Psoas muscle (tissue), 8 donors: ENCODE results near the gene KANSL1. TPM values are rescaled to one million over a fixed set of nuclear protein-coding genes. Genes with fewer than 3 reads are reported as not detected.
A peak's percentile ranks its signal among the peaks of the same experiment; 100 is the strongest.

Experiments used
- ATAC-seq, 4 donors: fragments of 200-7000 bp; cut with Tn5 transposase; one replicate each; pipeline ENCODE4 v1.9.1; 2020; ENCODE audit warnings: moderate library complexity in 3 of 4, mild to moderate bottlenecking in 2 of 4
- DNase-seq, 2 donors: peaks; one replicate each; pipeline ENCODE4 v3.0.0-alpha.2; 2020
- H3K27ac ChIP-seq: fragments of 200-600 bp; one replicate; pipeline ENCODE4 v1.8.0; 2022
- H3K27me3 ChIP-seq, 3 donors: fragments of 200-600 bp in 1 of 3; one replicate each; pipeline versions ENCODE4 v1.6.1 to v1.8.0; 2013 to 2022; ENCODE audit warnings: low read length in 2 of 3, mild to moderate bottlenecking in 2 of 3, moderate library complexity in 1 of 3; ENCODE audit not compliant: insufficient read depth in 3 of 3
- H3K36me3 ChIP-seq, 2 donors: fragments of 200-600 bp in 1 of 2; one replicate each; pipeline versions ENCODE4 v1.6.1 to v1.8.0; 2013 to 2022; ENCODE audit warnings: low read depth in 1 of 2, mild to moderate bottlenecking in 1 of 2, moderate library complexity in 1 of 2; ENCODE audit not compliant: insufficient read depth in 1 of 2
- H3K4me1 ChIP-seq: fragments of 200-600 bp; one replicate; pipeline ENCODE4 v1.8.0; 2022
- H3K4me3 ChIP-seq: fragments of 200-600 bp; one replicate; pipeline ENCODE4 v1.8.0; 2022; ENCODE audit warnings: mild to moderate bottlenecking
- H3K9me3 ChIP-seq: fragments of 200-600 bp; one replicate; pipeline ENCODE4 v1.8.0; 2022
- CTCF ChIP-seq: fragments of 200-600 bp; IDR thresholded peaks from one replicate; pipeline ENCODE4 v1.8.0; 2022; ENCODE audit warnings: antibody characterized with exemption
- WGBS, 3 donors: extraction: QIAGEN DNeasy Blood & Tissue Kit; methylation state at CpG; one replicate each; pipeline versions ENCODE4 v1.1.6 to v1.1.7; 2013; 5-methylcytosine and 5-hydroxymethylcytosine counted together
- intact Hi-C, 2 donors: fragments of 100-400 bp; cut with DNase I; formaldehyde crosslinking; loops; one replicate each; pipeline versions ENCODE4 v1.11.0 to v1.14.2; 2022
- polyA plus RNA-seq, 3 donors: library from polyadenylated mRNA; stranded (reverse); fragments of 200-250 nt; gene quantifications; one replicate each; pipeline ENCODE4 v1.2.3, GENCODE V29; 2013
- total RNA-seq, 4 donors: library from RNA; stranded (reverse); fragmentation: NEBNext Ultra II Directional in 2 of 4; extraction: Animal tissue kit (Norgen Biotek cat#: 25700) in 2 of 4; gene quantifications; one replicate each; pipeline versions ENCODE4 v1.2.1 to v1.2.4, GENCODE V29; 2021 to 2023
- donor health status: healthy with polysubstance abuse.
- donor health status: DM: no; HTN: no; CAD: no; lungs with moderate emphysema.
- donor health status: Bipolar disorder and iron deficiency.
- donor health status: healthy.
- donor health status: DM: yes; HTN: yes; CAD: no.
- donor health status: DM: no; HTN: no; CAD: no.
- donor health status: DM: no; HTN: no; CAD: no.
- donor health status: DM: yes; HTN: yes; CAD: no.

KANSL1 gene
- total and polyA plus RNA-seq, 7 donors = 6.9 to 37.5 (median 25.8) TPM

- H3K4me1 ChIP-seq = peaks cover 94% of the 10 kb centered on the region
Measured at GRCh38 chr17:46169913-46170638, 23.2 kb downstream of the KANSL1 start.

GRCh38 chr17:46167826-46168569 lies 25.2 kb downstream of the KANSL1 start:
- H3K36me3 ChIP-seq = peaks cover 3 to 35% of the 10 kb centered on the region in 2 donors
- intact Hi-C loops = no loop called here
- no peak for DNase-seq
- no peak overlapping the region for H3K27ac ChIP-seq
- no peak for TF ChIP-seq CTCF
- no peaks in the 10 kb centered on the region for H3K9me3 ChIP-seq
- 88 to 93% (median 90%) methylated on average over 14 of the region's 14 CpGs for WGBS, 3 donors
- no peak for ATAC-seq
- H3K4me1 ChIP-seq = peaks cover 95% of the 10 kb centered on the region
- H3K27me3 ChIP-seq = no peaks in the 10 kb centered on the region
- H3K4me3 ChIP-seq = no peak overlapping the region

More at GRCh38 chr17:46169913-46170638, 23.2 kb downstream of the KANSL1 start:
- intact Hi-C loops = no loop called here
- no peaks in the 10 kb centered on the region for H3K27me3 ChIP-seq
- H3K9me3 ChIP-seq = no peaks in the 10 kb centered on the region
- H3K27ac ChIP-seq = peak overlapping the region; percentile 5
- H3K36me3 ChIP-seq = peaks cover 3 to 35% of the 10 kb centered on the region in 2 donors
- DNase-seq (peak in 1 of 2 donors; percentile 46), ATAC-seq (peak in 2 of 4 donors; percentile 16 to 23)
- WGBS, 3 donors = 91 to 95% (median 92%) methylated on average over 9 of the region's 9 CpGs
- H3K4me3 ChIP-seq = no peak overlapping the region
- no peak for TF ChIP-seq CTCF

GRCh38 chr17:46167267-46167666 lies 26.0 kb downstream of the KANSL1 start:
- no peak overlapping the region for H3K27ac ChIP-seq
- no peaks in the 10 kb centered on the region for H3K27me3 ChIP-seq
- TF ChIP-seq CTCF = no peak
- H3K4me3 ChIP-seq = peak overlapping the region; percentile 6
- intact Hi-C loops = no loop called here
- H3K4me1 ChIP-seq = peaks cover 90% of the 10 kb centered on the region
- no peak for ATAC-seq
- H3K36me3 ChIP-seq = peaks cover 3 to 35% of the 10 kb centered on the region in 2 donors
- 27 to 58% (median 39%) methylated on average over 2 of the region's 2 CpGs for WGBS, 3 donors
- no peaks in the 10 kb centered on the region for H3K9me3 ChIP-seq
- DNase-seq = no peak

GRCh38 chr17:46166692-46167249 lies 26.5 kb downstream of the KANSL1 start:
- no peak for ATAC-seq
- Histone ChIP-seq H3K4me1 (peaks cover 85% of the 10 kb centered on the region), H3K27ac (no peak overlapping the region), H3K4me3 (peak overlapping the region; percentile 6), H3K27me3 (no peaks in the 10 kb centered on the region), H3K36me3 (peaks cover 3 to 31% of the 10 kb centered on the region in 2 donors), H3K9me3 (no peaks in the 10 kb centered on the region)
- intact Hi-C loops = no loop called here
- no peak for DNase-seq
- WGBS, 3 donors = 17 to 33% (median 25%) methylated on average over 2 of the region's 2 CpGs
- TF ChIP-seq CTCF = no peak
